ENCODE measurements around the gene WDR83. TPM values are rescaled to one million over a fixed set of nuclear protein-coding genes. Genes with fewer than 3 reads are reported as not detected.

Gene WDR83
- total and polyA plus RNA-seq, 4 donors, result 3.9 to 5.1 (median 4.2) TPM

- 96% methylated on average over 13 of the region's 13 CpGs for WGBS
- peaks cover 34 to 77% (median 41%) of the 10 kb centered on the region in 4 donors for H3K36me3 ChIP-seq (ENCODE audit: control insufficient read depth in 4 of 4, insufficient read depth in 3 of 4, low read depth in 1 of 4, low read length in 3 of 4)
- H3K9me3 ChIP-seq (ENCODE audit: control insufficient read depth in 4 of 4, low read length in 3 of 4), result no peaks in the 10 kb centered on the region
- no peak for TF ChIP-seq EGR1 (IDR thresholded peaks at IDR 0.05; ENCODE audit: low read depth in 2 of 2)
- TF ChIP-seq ATF3 (IDR thresholded peaks at IDR 0.05), result no peak
- TF ChIP-seq FOXA1 (IDR thresholded peaks at IDR 0.05), result no peak
- TF ChIP-seq HNF4G (IDR thresholded peaks at IDR 0.05), result no peak
- TF ChIP-seq ZBTB33 (IDR thresholded peaks at IDR 0.05), result no peak
- no peak for TF ChIP-seq SP1 (IDR thresholded peaks at IDR 0.05)
- no peak overlapping the region for H3K4me3 ChIP-seq (ENCODE audit: low read depth in 1 of 3, low read length in 3 of 3)
- H3K9ac ChIP-seq (ENCODE audit: low read depth in 1 of 2, low read length in 2 of 2), result no peak overlapping the region
- no peak overlapping the region for H3K27ac ChIP-seq (ENCODE audit: low read depth in 1 of 2, low read length in 2 of 2)
- H3K27me3 ChIP-seq (ENCODE audit: control insufficient read depth in 4 of 4, insufficient read depth in 4 of 4, low read length in 3 of 4), result no peaks in the 10 kb centered on the region
- H3K4me1 ChIP-seq (ENCODE audit: control insufficient read depth in 4 of 4, insufficient read depth in 4 of 4, low read length in 3 of 4), result no peaks in the 10 kb centered on the region
- no peak for DNase-seq (ENCODE audit: low spot score)
These were observed 38.6 kb downstream of the WDR83 start for GRCh38 chr19:12705169-12705568.

- Histone ChIP-seq H3K4me1 (ENCODE audit: control insufficient read depth in 4 of 4, insufficient read depth in 4 of 4, low read length in 3 of 4) (no peaks in the 10 kb centered on the region), H3K27me3 (ENCODE audit: control insufficient read depth in 4 of 4, insufficient read depth in 4 of 4, low read length in 3 of 4) (no peaks in the 10 kb centered on the region), H3K27ac (ENCODE audit: low read depth in 1 of 2, low read length in 2 of 2) (no peak overlapping the region), H3K4me3 (ENCODE audit: low read depth in 1 of 3, low read length in 3 of 3) (no peak overlapping the region), H3K36me3 (ENCODE audit: control insufficient read depth in 4 of 4, insufficient read depth in 3 of 4, low read depth in 1 of 4, low read length in 3 of 4) (peaks cover 37 to 78% (median 44%) of the 10 kb centered on the region in 4 donors), H3K9ac (ENCODE audit: low read depth in 1 of 2, low read length in 2 of 2) (no peak overlapping the region), H3K9me3 (ENCODE audit: control insufficient read depth in 4 of 4, low read length in 3 of 4) (no peaks in the 10 kb centered on the region)
- TF ChIP-seq HNF4G (IDR thresholded peaks at IDR 0.05), result no peak
- WGBS, result 93% methylated on average over 29 of the region's 29 CpGs
- DNase-seq (ENCODE audit: low spot score), result no peak
These were observed 39.2 kb downstream of the WDR83 start for GRCh38 chr19:12705654-12706331.

GRCh38 chr19:12706332-12706718, 39.7 kb downstream of the WDR83 start:
- WGBS, result 96% methylated on average over 13 of the region's 13 CpGs
- no peaks in the 10 kb centered on the region for H3K4me1 ChIP-seq (ENCODE audit: control insufficient read depth in 4 of 4, insufficient read depth in 4 of 4, low read length in 3 of 4)
- no peaks in the 10 kb centered on the region for H3K27me3 ChIP-seq (ENCODE audit: control insufficient read depth in 4 of 4, insufficient read depth in 4 of 4, low read length in 3 of 4)
- no peaks in the 10 kb centered on the region for H3K9me3 ChIP-seq (ENCODE audit: control insufficient read depth in 4 of 4, low read length in 3 of 4)
- no peak for TF ChIP-seq ATF3 (IDR thresholded peaks at IDR 0.05)
- no peak for TF ChIP-seq CTCF (IDR thresholded peaks at IDR 0.05; ENCODE audit: low read depth, low read length, missing input control)
- TF ChIP-seq MAX (IDR thresholded peaks at IDR 0.05), result no peak
- TF ChIP-seq EGR1 (IDR thresholded peaks at IDR 0.05; ENCODE audit: low read depth in 2 of 2), result no peak
- H3K4me3 ChIP-seq (ENCODE audit: low read depth in 1 of 3, low read length in 3 of 3), result no peak overlapping the region
- H3K36me3 ChIP-seq (ENCODE audit: control insufficient read depth in 4 of 4, insufficient read depth in 3 of 4, low read depth in 1 of 4, low read length in 3 of 4), result peaks cover 37 to 76% (median 41%) of the 10 kb centered on the region in 4 donors
- no peak overlapping the region for H3K9ac ChIP-seq (ENCODE audit: low read depth in 1 of 2, low read length in 2 of 2)
- no peak for DNase-seq (ENCODE audit: low spot score)
- H3K27ac ChIP-seq (ENCODE audit: low read depth in 1 of 2, low read length in 2 of 2), result no peak overlapping the region
